CD4-positive, alpha-beta T cell treated with Interleukin-6 for 4 hours (primary cell): ENCODE results near the gene COX14.

Source experiments
- DNase-seq: peaks from one replicate; pipeline ENCODE4 v3.0.0-alpha.2; 2020; ENCODE audit warnings: mixed read lengths

Gene COX14

GRCh38 chr12:50085615-50086072 lies 26.4 kb upstream of the COX14 start:
- DNase-seq, result no peak

- no peak for DNase-seq
These were observed 25.9 kb upstream of the COX14 start for GRCh38 chr12:50086148-50086547.

- DNase-seq, result no peak
These were observed 24.9 kb upstream of the COX14 start for GRCh38 chr12:50087151-50087550.

- DNase-seq, result no peak
These were observed 24.0 kb upstream of the COX14 start for GRCh38 chr12:50087995-50088394.

- peak; percentile 64 for DNase-seq
These were observed 23.3 kb upstream of the COX14 start for GRCh38 chr12:50088577-50089335.

- no peak for DNase-seq
These were observed 22.3 kb upstream of the COX14 start for GRCh38 chr12:50089730-50090129.

GRCh38 chr12:50090391-50090790 lies 21.6 kb upstream of the COX14 start:
- no peak for DNase-seq

- no peak for DNase-seq
These were observed 14.1 kb upstream of the COX14 start for GRCh38 chr12:50097952-50098351.

- DNase-seq, result no peak
These were observed 12.6 kb upstream of the COX14 start for GRCh38 chr12:50099302-50100008.

- DNase-seq, result no peak
These were observed 11.5 kb upstream of the COX14 start for GRCh38 chr12:50100561-50100960.

- no peak for DNase-seq
These were observed 10.4 kb upstream of the COX14 start for GRCh38 chr12:50101663-50102062.

GRCh38 chr12:50102131-50102531 lies 9.9 kb upstream of the COX14 start:
- no peak for DNase-seq

GRCh38 chr12:50102646-50103309 lies 9.3 kb upstream of the COX14 start:
- DNase-seq, result no peak

GRCh38 chr12:50103351-50103750 lies 8.7 kb upstream of the COX14 start:
- no peak for DNase-seq

GRCh38 chr12:50103767-50104321 lies 8.2 kb upstream of the COX14 start, which contains the start of gene GPD1:
TSS of gene GPD1 (plus strand) at chr12:50104008. CDS start at chr12:50104051, 43 bp downstream.
- DNase-seq, result peak; percentile 18

- DNase-seq, result no peak
These were observed 7.3 kb upstream of the COX14 start for GRCh38 chr12:50104417-50105366.

- DNase-seq, result no peak
These were observed 6.1 kb upstream of the COX14 start for GRCh38 chr12:50105913-50106450.

- DNase-seq, result no peak
These were observed 5.1 kb upstream of the COX14 start for GRCh38 chr12:50106907-50107306.

- DNase-seq, result no peak
These were observed 4.4 kb upstream of the COX14 start for GRCh38 chr12:50107416-50108268.

GRCh38 chr12:50109319-50109718 lies 2.7 kb upstream of the COX14 start:
- no peak for DNase-seq
